Nucleus accumbens (tissue), 56 donors: ENCODE measurements around the gene AOAH.
"Not testable (repeated sequence)": the region's sequence is repeated elsewhere in the genome, so short reads cannot be mapped to it uniquely, and the experiment has no call there.

Experiments
- DNase-seq, 56 donors: peaks; one replicate each; lab custom pipeline; 2025; lab: John Stamatoyannopoulos, UW

AOAH gene

DNA sequence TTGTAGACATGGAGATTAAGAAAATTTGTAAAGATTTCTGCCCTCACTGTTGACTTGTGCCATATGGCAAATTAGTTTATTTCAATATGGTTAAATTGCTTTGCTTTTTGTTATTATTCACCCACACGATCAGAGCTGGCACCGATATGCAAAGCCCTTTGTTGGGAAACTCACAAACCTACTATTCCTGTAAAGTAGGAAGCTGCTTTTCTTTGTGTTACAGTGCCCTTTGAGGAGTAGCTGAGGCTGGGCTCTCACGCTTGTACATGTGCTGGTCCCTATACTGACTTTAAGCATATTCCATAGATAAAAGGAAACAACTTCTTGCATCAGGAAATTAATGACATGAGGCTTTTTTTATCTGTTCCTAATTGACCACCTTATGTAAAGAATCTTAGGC lies 17.6 kb upstream of the AOAH start:
- no peak for DNase-seq

DNA sequence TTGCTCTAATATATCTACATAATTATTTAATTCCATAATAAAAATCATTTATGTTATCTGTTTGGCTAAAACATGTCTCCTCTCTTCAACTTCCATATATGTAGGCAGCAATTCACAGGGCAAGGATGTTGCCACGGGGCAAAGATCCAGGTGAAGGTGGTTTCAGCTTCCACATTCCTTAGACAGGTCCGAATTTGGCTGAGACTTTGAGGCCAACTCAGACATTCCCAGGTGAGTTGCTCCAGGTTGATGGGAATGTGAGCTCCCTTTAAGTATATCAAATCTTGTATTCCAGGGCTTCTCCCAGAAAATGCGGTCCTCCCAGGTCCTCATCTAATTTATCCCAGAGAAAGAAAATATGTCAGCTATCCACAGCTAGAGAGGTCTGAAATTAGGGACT lies 15.1 kb upstream of the AOAH start:
- DNase-seq = no peak

DNA sequence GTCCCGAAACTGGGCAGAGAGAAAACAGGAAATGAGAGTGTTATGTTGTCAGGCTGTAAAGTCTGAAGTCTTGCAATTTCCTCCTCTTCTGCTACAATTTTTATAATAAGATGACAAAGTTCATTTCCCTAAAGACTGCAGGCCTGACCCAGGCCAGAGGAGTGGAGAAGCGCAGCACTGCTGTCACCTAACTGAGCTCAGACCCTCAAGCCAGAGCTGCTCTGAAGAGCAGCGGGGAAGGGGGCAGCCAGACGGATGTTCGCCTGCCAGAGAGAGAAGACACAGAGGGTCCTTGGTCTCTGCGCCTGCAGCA lies 12.6 kb upstream of the AOAH start:
- no peak for DNase-seq

DNA sequence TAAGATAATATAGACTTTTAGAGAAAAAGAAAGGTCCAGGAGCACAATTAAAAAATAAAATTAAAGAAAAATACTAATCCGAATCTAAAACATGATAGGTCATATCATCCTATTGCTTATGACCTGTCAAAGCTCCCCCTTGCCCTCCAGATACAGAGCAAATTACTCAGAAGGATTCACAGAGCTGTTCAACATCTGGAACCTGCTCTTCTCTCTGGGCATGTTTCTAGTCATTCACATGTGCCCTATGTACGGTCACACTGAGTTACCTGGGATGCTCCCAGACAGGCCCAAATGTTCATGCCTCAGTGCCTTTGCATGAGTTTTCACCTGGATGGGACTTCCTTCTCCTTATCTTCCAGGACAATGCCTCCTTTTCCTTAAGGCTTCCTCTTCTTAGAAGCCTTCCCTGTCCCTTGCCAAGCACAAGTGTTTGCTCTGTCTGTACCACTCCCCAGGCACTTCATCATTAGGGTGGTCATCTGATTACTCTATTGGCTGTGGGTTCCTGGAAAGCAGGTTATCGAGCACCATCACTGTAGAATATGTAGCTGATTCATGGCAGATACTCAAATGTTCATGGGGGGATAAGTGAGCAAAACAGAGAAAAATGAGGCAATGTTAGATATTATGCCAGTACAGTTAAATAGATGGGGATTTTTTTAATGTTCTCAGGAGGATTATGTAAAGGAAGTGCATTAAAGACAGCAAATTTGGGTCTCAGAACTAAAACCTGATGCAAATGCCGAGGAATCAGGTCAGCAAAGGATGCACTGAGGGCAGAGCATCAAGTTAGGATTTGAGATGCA lies 12.0 kb upstream of the AOAH start:
- DNase-seq = no peak

DNA sequence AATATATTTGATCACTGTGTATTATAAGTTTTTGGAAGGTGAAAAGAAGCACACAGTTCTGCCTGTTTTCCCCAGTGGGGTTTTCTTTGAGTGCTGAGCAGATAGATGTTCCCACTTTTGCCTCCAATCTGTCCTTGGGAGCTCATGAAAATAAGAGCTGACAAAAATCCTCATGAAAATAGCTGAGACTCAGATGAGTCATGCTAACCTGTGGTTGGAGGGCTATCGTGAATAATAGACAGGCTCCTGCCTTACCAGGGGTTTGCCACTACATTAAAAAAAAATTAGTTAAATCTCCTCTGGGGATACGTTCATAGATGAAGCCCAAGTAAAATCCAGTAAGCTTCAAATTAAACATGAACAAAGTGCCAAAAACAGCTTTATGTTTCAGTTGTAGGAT lies 10.9 kb upstream of the AOAH start:
- no peak for DNase-seq

DNA sequence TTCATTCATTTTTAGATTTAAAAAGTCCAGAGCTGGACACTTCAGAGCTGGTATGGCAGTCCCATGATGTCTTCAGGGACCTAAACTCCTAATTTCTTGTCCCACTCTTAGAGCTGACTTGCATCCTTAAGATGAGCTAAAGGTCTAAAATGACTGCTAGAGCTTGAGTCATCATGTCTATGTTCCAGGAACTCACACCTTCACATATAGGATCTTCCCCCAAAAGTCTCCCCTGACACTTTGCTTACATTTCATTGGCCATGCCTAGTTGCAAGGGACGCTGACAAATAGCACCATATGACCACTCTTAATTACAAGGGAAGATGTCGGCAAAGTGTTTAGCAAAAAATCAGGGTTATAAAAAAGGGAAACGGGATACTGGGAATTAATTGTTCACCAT lies 10.4 kb upstream of the AOAH start:
- DNase-seq = no peak

DNA sequence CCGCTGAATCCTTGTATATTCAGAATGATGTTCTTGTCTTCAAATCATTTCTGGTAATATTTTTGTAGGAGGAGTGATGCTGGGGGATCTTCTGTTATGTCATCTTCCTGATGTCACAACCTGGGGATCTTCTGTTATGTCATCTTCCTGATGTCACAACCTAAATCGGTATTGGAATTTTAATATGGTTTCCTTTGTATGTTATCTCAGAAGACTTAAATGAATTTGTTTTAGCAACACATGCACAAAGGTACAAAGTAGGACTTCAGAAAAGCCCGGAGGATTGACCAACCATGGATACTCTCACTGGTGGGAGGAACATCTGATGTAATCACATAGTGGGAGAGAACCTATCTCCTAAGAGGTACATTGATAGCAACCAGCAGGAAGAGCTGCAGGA lies 9.1 kb upstream of the AOAH start:
- DNase-seq = no peak

DNA sequence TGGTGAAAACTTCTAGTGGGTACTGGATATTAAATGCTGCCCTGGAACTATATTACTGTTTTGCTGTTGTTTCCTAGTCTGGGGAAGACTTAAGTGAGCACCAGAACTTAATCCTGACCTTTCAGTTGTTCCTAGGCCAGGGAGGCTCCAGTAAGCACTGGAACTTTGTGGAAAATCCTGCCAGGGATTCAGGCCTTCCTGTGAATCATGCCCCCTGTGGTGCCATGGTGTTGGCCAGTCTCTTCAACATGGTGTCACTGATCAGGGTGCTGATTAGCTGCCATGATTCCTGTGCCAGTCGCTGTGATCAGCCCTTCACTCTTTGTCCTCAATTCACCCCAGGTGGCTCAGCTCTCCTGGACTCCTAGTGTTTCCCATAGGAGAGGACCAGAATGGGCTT lies 8.5 kb upstream of the AOAH start:
- no peak for DNase-seq

DNA sequence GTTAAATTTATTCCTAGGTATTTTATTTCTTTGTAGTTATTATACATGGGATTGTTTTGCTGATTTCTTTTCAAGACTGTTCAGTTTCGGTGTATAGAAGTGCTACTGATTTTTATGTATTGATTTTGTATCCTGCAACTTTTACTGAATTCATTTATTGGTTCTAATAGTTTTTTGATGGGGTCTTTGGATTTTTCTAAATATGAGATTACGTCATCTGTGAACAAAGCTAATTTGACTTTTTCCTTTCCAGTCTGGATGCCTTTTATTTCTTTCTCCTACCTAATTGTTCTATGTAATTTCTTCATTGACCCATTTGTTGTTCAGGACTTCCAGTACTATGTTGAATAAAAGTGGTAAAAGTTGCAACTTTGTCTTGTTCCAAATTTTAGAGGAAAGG lies 5.8 kb upstream of the AOAH start:
- DNase-seq = no peak

DNA sequence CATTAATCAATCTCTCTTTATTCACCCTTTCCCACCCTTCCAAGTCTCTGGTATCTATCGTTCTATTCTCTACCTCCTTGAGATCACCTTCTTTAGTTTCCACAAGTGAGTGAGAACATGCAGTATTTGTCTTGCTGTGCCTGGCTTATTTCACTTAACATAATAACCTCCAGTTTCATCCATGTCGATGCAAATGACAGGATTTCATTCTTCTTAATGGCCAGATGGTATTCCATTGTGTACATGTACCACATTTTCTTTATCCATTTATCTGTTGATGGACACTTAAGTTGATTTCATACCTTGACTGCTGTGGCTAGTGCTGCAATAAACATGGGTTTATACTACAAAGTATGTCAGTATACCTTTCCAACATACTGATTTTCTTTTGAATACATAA lies 3.8 kb upstream of the AOAH start:
- no peak for DNase-seq

DNA sequence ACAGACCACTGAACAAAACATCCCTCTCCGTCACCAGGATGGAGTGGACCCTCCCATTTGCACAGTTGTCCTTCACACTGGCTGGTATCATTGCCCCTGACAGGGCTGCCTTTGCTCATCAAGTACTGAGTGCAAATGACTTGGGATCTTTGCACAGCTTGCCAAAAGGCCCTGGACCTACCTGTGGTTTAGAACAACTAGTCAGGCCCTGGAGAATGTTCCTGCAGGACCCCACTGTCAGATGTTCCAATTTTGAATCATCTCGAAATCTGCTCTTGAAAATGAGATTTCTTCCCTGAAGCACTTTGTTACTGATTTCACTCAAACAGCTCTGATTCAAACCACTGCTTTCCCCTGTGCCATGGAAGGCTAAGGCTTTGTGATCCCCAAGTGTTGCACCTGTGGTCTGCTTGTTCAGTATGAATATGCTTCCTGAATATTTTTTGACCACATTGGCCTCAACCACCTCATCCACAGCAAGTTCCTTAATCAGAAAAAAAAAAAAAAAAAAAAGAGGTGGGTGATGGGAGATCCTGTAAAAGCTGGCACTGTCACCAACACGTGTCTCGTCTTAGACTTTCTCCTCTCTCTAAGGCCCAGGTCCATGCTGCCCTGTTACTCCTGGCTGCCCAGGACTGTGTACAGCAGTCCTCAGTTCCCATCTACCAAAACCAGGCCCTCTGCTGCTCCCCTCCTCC lies 2.7 kb upstream of the AOAH start:
- no peak for DNase-seq

DNA sequence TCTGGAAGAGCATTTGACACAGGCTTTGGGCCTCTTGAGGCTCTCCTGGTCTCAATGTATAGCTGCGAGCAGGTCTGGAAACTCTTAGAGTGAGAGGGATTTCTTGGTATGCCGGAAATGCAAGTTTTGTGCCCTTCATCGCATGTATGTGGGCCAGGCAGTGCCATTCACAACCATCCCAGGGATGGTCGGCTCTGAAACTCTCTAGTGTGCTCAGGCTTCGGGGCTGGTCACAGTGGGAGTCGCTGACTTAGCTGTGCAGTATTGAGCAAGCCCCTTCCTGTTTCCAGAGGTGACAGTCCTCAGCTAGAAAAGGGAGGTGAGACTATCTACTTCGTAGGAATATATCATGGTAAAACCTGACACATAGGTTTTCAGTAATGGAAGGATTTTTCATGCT lies 2.0 kb upstream of the AOAH start:
- DNase-seq = no peak

DNA sequence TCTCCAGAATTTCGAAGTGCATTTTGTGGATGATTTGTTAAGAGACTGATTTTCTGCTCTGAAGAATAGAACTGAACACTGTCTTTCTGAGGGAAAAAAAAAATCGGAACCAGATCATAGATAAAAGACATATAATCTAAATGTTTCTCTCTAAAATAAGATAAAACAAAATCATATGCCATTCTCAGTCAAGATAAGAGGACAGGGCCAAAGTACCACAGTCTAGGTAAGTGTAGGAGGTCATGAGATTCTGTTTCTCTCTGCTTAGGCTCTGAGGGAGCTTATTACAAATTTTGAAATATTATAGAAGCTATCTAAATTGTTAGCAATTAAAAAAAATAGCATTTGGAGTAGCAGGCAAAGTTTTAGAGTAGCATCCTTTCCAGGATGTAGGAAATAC lies 702 bp upstream of the AOAH start:
- no peak for DNase-seq

DNA sequence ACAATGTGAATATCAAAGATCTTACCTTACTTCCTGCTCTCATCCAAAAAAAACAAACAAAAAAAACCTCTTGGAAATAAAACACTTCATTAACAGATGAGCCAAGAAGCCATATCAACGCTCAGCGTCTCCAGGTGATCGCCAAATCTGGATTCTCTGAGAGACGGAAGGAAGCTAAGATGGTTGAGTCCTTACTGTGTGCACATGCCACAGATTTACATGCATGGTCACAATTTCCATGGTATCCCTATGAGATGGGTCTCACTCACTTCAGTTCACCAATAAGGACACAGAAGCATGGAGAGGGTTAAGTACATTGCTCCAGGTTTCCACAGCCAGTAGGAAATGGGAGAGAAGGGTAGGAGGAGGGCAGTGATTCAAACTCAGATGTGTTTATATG lies 1.0 kb downstream of the AOAH start:
- no peak for DNase-seq

DNA sequence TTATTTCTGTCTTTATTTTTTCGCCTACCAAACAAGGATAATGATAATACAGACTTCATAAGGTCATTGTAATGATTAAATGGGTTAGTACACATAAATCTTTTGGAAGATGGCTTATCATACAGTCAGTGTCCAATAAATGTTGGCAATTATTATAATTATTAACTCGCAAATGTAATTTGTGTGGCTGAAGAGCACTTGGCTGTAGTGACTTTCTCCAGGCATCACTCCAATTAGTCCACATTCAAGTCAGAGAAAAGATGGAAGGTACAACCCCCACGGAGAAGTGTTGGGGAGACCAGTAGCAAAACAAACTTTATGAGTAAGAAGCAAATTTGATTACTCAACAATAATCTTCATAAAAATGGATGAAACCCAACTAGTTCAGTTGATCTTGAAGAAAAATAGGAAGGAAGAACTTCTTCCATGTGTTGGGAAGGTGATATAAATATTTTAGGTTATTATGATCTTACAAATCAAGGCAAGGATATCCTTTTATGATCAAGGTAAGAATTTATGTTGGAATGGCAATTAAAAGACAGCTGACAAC lies 5.1 kb downstream of the AOAH start:
- DNase-seq = no peak

DNA sequence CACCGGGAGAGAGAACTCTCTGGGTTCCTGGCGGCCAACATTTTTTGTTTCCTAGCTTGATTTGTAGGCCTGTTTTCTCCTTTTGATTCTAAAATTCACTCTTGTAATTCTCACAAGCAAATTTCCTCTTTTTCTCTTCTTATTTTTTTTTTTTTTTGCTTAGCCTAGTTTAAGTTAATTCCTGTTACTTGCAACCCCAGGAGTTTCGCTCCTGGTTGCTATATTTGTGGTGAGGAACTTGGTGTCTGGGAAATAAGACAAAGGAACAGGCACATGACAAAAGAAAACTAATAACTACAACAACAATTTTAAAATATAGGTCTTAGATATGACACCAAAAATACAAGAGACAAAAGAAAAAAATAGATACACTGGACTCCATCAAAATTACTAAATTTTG lies 6.7 kb downstream of the AOAH start:
- DNase-seq = no peak

DNA sequence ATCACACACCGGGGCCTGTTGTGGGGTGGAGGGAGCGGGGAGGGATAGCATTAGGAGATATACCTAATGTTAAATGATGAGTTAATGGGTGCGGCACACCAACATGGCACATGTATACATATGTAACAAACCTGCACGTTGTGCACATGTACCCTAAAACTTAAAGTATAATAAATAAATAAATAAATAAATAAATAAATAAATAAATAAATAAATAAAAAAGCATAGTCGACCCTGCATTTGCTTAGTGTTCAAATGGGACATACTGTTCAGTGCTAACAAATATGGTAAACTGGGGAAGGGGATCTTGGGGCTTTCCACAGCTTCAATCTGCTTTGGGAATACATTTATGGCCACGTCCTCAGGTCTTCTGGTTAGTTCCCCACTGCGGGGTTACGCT lies 7.5 kb downstream of the AOAH start:
- not testable (repeated sequence) for DNase-seq

DNA sequence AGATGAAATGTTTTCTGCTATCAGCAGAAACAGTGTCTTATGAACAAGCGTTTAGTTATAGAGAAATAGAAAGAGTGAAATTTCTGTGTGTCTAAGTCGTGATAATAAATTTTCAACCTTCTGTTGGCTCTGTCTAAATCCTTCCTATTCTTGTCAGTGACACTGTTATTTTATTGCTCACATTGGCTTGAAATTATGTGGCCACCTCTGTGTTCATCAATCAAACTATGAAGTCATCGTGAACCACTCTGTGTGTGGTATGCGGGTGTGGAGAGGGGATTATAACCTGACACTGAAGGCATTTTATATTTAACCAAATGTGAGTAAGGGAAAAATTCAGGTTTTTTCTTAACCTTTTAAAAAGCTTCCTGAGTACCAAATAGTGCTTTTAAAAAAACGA lies 12.3 kb downstream of the AOAH start:
- no peak for DNase-seq

DNA sequence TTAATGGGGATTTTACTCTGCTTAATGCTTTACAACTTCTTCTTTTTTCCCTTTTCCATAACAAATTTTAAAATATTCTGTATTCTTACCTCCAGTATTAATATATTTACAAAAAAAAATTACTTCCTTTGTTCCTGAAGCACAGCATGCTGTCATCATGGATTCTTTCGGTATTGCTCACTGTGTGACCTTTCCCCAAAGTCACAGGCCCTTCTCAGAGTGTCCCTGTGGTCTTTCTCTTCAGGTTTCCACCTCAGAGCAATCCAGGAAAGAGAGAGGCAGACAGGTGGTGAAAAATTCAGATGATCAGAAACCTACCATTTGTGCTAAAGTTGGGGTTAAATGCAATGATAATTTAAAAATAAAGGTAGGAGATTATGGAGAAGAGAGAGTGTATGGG lies 13.0 kb downstream of the AOAH start:
- DNase-seq = no peak

DNA sequence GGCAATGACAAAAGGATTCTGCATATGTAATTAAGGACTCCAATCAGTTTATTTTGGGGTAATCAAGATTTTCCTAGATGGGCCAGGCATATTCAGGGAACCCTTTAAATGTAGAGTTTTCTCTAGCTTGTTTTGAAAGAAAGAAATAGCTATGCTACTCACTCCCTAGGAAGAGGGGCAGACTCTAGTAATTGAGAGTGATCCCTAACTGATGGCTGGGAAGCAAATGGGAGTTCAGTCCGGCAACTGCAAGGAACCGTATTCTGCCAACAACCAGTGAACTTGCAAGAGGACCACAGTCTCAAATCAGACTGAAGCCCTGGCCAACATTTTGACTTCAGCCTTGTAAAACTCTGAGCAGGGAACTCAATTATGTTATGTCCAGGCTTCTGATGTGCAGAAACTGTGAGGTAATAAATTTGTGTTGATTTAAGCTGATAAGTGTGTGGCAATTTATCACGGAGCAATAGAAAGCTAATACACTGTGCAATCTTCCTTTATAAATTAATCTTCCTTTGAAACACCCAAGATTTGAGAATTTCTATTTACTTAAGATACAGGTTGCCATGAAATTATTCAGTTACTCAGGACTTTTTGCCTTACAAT lies 14.0 kb downstream of the AOAH start:
- DNase-seq = no peak

DNA sequence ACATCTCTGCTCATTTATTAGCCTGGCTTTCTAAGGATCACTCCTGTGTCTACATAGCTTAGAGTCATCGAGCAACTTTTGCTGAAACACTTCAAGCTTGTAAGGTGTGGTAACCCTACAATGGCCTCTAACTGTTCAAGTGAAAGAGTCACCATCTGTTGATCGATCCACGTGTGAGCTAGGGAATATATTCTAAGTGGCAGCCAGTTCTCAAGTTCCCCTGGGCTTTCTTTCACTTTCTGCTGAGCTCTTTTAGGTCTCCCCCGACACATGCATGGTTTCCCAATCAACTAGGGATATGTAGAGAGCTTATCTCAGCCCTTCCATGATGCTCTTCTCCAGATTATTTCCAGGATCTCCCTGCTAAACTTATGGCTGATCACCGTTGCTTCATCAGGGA lies 15.5 kb downstream of the AOAH start:
- no peak for DNase-seq

DNA sequence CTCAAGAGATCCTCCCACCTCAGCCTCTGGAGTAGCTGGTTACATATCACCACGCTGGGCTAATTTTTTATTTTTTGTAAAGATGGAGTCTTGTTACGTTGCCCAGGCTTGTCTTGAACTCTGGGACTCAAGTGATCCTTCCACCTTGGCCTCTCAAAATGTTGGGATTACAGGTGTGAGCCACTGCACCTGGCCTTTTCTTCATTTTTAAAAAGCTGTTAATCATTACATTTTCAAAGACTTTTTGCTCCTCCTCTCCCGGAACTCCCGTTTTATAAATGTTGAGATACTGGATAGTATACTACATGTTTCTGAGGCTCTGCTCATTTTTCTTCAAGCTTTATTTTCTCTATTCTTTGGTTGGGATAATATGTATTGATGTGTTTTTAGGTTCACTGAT lies 16.4 kb downstream of the AOAH start:
- DNase-seq = no peak
